ENCODE data around the gene MARCHF3. TPM values are rescaled to one million over a fixed set of nuclear protein-coding genes. Genes with fewer than 3 reads are reported as not detected.

Gene MARCHF3
- total and polyA plus RNA-seq, 2 of the 13 experiments (the other 11 are each of a cell fraction or from before 2014, with no cell fraction given): 4.8 to 11.9 TPM

DNA sequence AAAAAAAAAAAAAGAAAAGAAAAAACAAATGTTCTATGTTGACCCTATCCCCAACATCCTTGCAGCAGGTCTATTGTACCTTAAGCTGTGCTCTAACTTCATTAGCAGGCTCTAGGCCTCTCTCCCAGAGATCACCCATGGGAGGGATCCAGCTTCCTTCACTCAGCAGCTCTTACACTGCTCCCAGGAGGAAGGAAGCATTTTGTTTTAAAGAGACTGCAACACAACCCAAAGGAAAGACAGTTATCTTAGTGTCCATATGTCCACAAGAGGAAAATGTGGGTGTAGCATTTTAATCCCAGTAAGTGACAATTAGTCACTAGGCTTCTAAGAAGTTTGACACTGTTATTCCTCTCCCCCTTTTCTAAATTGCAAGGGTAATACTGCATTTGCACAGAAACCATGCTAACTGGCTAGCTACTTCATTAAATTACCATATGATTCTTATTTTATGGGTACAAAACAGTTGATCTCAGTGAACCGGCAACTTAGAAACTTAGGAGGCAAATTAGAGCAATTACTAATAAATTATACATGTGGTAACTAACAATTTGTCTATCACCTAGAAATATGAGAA lies 58.8 kb downstream of the MARCHF3 start:
- no peak overlapping the region for H3K4me2 ChIP-seq (ENCODE audit: low read depth, low read length)
- H3K4me3 ChIP-seq (replicated peaks in 1 of 3; ENCODE audit: insufficient read depth in 1 of 3, low read depth in 2 of 3, low read length in 3 of 3): no peak overlapping the region
- no peak for DNase-seq (ENCODE audit: low spot score)
- CTCF ChIA-PET (ENCODE audit: low intra/inter-chr PET ratio, low total read pairs): no interaction called here
- no peak overlapping the region for H2AFZ ChIP-seq (ENCODE audit: low read length)
- no peaks in the 10 kb centered on the region for H3K79me2 ChIP-seq (ENCODE audit: insufficient read depth, low read length)
- ATAC-seq: no peak
- no TSS peak for BruUV-seq (replicated peaks)
- H3K9me3 ChIP-seq (ENCODE audit: low read length): no peaks in the 10 kb centered on the region
- no peak overlapping the region for H3K27ac ChIP-seq (ENCODE audit: extremely low read length, insufficient read depth, low read length)
- TF ChIP-seq, protein P1, sequence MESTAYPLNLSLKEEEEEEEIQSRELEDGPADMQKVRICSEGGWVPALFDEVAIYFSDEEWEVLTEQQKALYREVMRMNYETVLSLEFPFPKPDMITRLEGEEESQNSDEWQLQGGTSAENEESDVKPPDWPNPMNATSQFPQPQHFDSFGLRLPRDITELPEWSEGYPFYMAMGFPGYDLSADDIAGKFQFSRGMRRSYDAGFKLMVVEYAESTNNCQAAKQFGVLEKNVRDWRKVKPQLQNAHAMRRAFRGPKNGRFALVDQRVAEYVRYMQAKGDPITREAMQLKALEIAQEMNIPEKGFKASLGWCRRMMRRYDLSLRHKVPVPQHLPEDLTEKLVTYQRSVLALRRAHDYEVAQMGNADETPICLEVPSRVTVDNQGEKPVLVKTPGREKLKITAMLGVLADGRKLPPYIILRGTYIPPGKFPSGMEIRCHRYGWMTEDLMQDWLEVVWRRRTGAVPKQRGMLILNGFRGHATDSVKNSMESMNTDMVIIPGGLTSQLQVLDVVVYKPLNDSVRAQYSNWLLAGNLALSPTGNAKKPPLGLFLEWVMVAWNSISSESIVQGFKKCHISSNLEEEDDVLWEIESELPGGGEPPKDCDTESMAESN (CRISPR knock-in tag; conservative IDR thresholded peaks at IDR 0.05): no peak
- TF ChIP-seq ZNF782 (CRISPR knock-in tag; IDR thresholded peaks at IDR 0.05; ENCODE audit: borderline replicate concordance): no peak
- TF ChIP-seq NFKB2 (CRISPR knock-in tag; IDR thresholded peaks at IDR 0.05; ENCODE audit: borderline replicate concordance): no peak
- TF ChIP-seq, protein P2, sequence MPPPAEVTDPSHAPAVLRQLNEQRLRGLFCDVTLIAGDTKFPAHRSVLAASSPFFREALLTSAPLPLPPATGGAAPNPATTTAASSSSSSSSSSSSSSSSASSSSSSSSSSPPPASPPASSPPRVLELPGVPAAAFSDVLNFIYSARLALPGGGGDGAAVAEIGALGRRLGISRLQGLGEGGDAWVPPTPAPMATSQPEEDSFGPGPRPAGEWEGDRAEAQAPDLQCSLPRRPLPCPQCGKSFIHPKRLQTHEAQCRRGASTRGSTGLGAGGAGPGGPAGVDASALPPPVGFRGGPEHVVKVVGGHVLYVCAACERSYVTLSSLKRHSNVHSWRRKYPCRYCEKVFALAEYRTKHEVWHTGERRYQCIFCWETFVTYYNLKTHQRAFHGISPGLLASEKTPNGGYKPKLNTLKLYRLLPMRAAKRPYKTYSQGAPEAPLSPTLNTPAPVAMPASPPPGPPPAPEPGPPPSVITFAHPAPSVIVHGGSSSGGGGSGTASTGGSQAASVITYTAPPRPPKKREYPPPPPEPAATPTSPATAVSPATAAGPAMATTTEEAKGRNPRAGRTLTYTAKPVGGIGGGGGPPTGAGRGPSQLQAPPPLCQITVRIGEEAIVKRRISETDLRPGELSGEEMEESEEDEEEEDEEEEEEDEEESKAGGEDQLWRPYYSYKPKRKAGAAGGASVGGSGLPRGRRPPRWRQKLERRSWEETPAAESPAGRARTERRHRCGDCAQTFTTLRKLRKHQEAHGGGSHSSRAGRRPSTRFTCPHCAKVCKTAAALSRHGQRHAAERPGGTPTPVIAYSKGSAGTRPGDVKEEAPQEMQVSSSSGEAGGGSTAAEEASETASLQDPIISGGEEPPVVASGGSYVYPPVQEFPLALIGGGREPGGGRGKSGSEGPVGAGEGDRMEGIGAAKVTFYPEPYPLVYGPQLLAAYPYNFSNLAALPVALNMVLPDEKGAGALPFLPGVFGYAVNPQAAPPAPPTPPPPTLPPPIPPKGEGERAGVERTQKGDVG (CRISPR knock-in tag; IDR thresholded peaks at IDR 0.05; ENCODE audit: borderline replicate concordance): no peak
- TF ChIP-seq ZNF207 (IDR thresholded peaks at IDR 0.05; ENCODE audit: borderline replicate concordance): no peak
- TF ChIP-seq ZNF562 (CRISPR knock-in tag; IDR thresholded peaks at IDR 0.05; ENCODE audit: borderline replicate concordance): no peak
- no peak for TF ChIP-seq ZBTB7B (CRISPR knock-in tag; IDR thresholded peaks at IDR 0.05)
- no peak for TF ChIP-seq HMGA1 (CRISPR knock-in tag; conservative IDR thresholded peaks at IDR 0.05)
- no peak for TF ChIP-seq ADNP (CRISPR knock-in tag; IDR thresholded peaks at IDR 0.05)
- no peak for TF ChIP-seq ZNF547 (CRISPR knock-in tag; IDR thresholded peaks at IDR 0.05)
- no peaks in the 10 kb centered on the region for H4K20me1 ChIP-seq (ENCODE audit: insufficient read depth, low read length)
- POLR2A ChIA-PET: no interaction called here
- H3K36me3 ChIP-seq (replicated peaks in 1 of 2; ENCODE audit: control insufficient read depth in 1 of 2, insufficient read depth in 2 of 2, low read length in 2 of 2): no peaks in the 10 kb centered on the region
- H3K27me3 ChIP-seq (ENCODE audit: control insufficient read depth in 1 of 2, insufficient read depth in 2 of 2, low read length in 2 of 2): no peaks in the 10 kb centered on the region
- H3K4me1 ChIP-seq (ENCODE audit: insufficient read depth, low read length): peaks cover 22% of the 10 kb centered on the region
- intact Hi-C loops (cut with micrococcal nuclease; ENCODE audit: unreplicated experiment) (loop anchor here (5.0 kb wide), 1 partner anchor 56 kb away; no protein-coding TSS in a partner anchor), in situ Hi-C loops (cut with HindIII; ENCODE audit: extremely low pct_ligation_motif_present, low pct_unique_long_range_greater_than_20kb) (no loop called here)
- FAIRE-seq: no peak
- H3K9ac ChIP-seq (ENCODE audit: insufficient read depth, low read depth, low read length): no peak overlapping the region
- 100% methylated on average over 1 of the region's 1 CpG for WGBS (ENCODE audit: low lambda C conversion rate)
